Measurements from ENCODE around the gene EHD2. TPM values are rescaled to one million over a fixed set of nuclear protein-coding genes. Genes with fewer than 3 reads are reported as not detected.
"Not testable (repeated sequence)": the region's sequence is repeated elsewhere in the genome, so short reads cannot be mapped to it uniquely, and the experiment has no call there.

EHD2 gene
- 10 to 100 TPM; 48.5 to 84.7 (median 70.5) TPM for total RNA-seq

GRCh38 chr19:47713046-47714021 lies at the start of gene EHD2:
TSS of gene EHD2 (plus strand) at chr19:47713422. CDS start at chr19:47716613, 3,191 bp downstream.
- Histone ChIP-seq H3K27ac (peak within 1 kb of the TSS; percentile 90), H3K27me3 (no peaks in the 10 kb centered on the region), H3K9me3 (no peaks in the 10 kb centered on the region), H3K4me1 (peaks cover 50% of the 10 kb centered on the region), H3K36me3 (peaks cover 15% of the 10 kb centered on the region), H3K4me3 (peak within 1 kb of the TSS; percentile 77)
- TF ChIP-seq EP300 (IDR thresholded peaks at IDR 0.05): no peak
- TF ChIP-seq POLR2A (IDR thresholded peaks at IDR 0.05): peak in 1 of 2 donors; percentile 25
- TF ChIP-seq CTCF (IDR thresholded peaks at IDR 0.05): peak; percentile 89 to 95
- peak in 2 of 3 donors; percentile 68 to 77 for TF ChIP-seq POLR2AphosphoS5 (IDR thresholded peaks at IDR 0.05)
- no peak for DNase-seq (ENCODE audit: low spot score in 2 of 2)
- WGBS: 5% methylated on average over 39 of the region's 52 CpGs

- H3K27me3 ChIP-seq: no peaks in the 10 kb centered on the region
- H3K27ac ChIP-seq: peak overlapping the region; percentile 92
- WGBS: 45% methylated on average over 3 of the region's 3 CpGs
- H3K9me3 ChIP-seq: no peaks in the 10 kb centered on the region
- peaks cover 63% of the 10 kb centered on the region for H3K4me1 ChIP-seq
- no peaks in the 10 kb centered on the region for H3K36me3 ChIP-seq
- no peak for TF ChIP-seq POLR2AphosphoS5 (IDR thresholded peaks at IDR 0.05)
- TF ChIP-seq CTCF (IDR thresholded peaks at IDR 0.05): no peak
- TF ChIP-seq POLR2A (IDR thresholded peaks at IDR 0.05): no peak
- no peak for TF ChIP-seq EP300 (IDR thresholded peaks at IDR 0.05)
- DNase-seq (ENCODE audit: low spot score in 2 of 2): no peak
- peak overlapping the region; percentile 2 for H3K4me3 ChIP-seq
These were observed 49.7 kb upstream of the EHD2 start for GRCh38 chr19:47663435-47663910.

GRCh38 chr19:47663911-47664771 lies 49.1 kb upstream of the EHD2 start:
- Histone ChIP-seq H3K9me3 (no peaks in the 10 kb centered on the region), H3K36me3 (no peaks in the 10 kb centered on the region), H3K27ac (peak overlapping the region; percentile 92), H3K4me1 (peaks cover 63% of the 10 kb centered on the region), H3K27me3 (no peaks in the 10 kb centered on the region), H3K4me3 (peak overlapping the region; percentile 2)
- WGBS: 51% methylated on average over 21 of the region's 24 CpGs
- peak; percentile 87 to 91 for DNase-seq (ENCODE audit: low spot score in 2 of 2)
- TF ChIP-seq POLR2A (IDR thresholded peaks at IDR 0.05): no peak
- peak; percentile 42 to 85 (median 69) for TF ChIP-seq POLR2AphosphoS5 (IDR thresholded peaks at IDR 0.05)
- TF ChIP-seq CTCF (IDR thresholded peaks at IDR 0.05): no peak
- peak; percentile 76 for TF ChIP-seq EP300 (IDR thresholded peaks at IDR 0.05)

- H3K4me1 ChIP-seq: peaks cover 45% of the 10 kb centered on the region
- H3K27me3 ChIP-seq; H3K27ac ChIP-seq; H3K4me3 ChIP-seq; H3K9me3 ChIP-seq; DNase-seq (ENCODE audit: low spot score in 2 of 2); H3K36me3 ChIP-seq: not testable (repeated sequence)
- WGBS: 88% methylated on average over 13 of the region's 13 CpGs
These were observed 44.7 kb upstream of the EHD2 start for GRCh38 chr19:47668556-47668955.

- Histone ChIP-seq H3K9me3 (no peaks in the 10 kb centered on the region), H3K4me3 (no peak overlapping the region), H3K4me1 (peaks cover 24% of the 10 kb centered on the region), H3K36me3 (peaks cover 27% of the 10 kb centered on the region), H3K27me3 (no peaks in the 10 kb centered on the region), H3K27ac (no peak overlapping the region)
- TF ChIP-seq POLR2AphosphoS5 (IDR thresholded peaks at IDR 0.05) (no peak), EP300 (IDR thresholded peaks at IDR 0.05) (no peak), POLR2A (IDR thresholded peaks at IDR 0.05) (no peak), CTCF (IDR thresholded peaks at IDR 0.05) (no peak)
- DNase-seq (ENCODE audit: low spot score in 2 of 2): no peak
- WGBS: 92% methylated on average over 4 of the region's 8 CpGs
These were observed 42.5 kb upstream of the EHD2 start for GRCh38 chr19:47670736-47671135.

Data from suprapubic skin (tissue), 4 donors.